EL (cell line): ENCODE data around the gene TMEM273.
"Not testable (repeated sequence)": the region's sequence is repeated elsewhere in the genome, so short reads cannot be mapped to it uniquely, and the experiment has no call there.

Source experiments
- DNase-seq: peaks from one replicate; pipeline ENCODE4 v3.0.0-alpha.2; 2016

Gene TMEM273

DNA sequence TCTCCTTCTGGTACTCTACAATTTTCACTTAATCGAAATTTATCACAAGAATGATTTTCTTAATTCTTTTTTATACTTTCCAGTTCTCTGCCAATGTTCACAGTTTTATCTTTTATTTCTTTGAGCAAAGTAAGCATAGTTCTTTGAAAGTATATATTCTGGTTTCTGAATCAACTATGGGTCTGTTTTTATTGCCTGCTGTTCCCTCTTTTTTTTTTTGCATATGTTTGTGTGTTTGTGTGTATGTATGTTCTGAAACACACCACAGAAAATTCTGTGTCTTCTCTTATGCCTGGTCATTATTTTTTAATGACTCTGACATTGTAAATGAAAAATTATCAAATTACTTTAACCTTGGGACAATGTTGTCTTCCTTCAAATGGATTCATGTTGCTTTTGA is 15.9 kb upstream of the TMEM273 start:
- no peak for DNase-seq

DNA sequence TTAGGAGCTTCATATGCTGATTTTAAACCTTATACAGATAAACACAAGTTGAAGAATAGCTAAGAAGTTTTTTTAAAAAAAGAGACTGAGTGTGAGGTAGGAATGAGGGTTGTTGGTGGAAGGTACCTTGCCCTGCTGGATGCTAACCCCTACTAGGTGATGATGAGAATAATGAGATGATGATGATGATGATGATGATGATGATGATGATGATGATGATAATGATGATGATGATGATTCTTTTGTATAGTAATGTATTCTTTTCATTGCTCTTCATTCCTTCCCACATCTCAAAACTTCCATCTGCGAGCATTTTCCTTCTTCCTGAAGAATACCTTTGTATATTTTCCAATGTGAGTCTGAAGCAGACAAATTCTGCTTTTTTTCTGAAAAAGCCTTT is 14.1 kb upstream of the TMEM273 start:
- DNase-seq: no peak

DNA sequence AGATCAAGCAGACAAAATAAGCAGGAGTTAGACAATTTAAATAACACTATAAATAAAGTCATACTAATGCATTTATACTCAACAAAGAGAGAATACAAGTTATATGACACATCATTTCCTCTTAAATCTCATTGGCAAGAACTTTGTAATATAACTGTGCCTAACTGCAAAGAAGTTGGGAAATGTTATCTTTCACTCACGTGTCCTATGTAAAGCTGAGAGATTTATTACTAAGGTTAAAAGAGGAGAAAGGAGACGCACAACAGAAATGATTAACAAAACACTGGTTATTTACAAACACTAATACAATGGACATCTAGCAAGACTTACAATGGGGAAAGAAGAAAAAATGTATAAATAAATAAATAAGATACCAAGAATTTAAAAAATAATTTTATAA is 12.7 kb upstream of the TMEM273 start:
- no peak for DNase-seq

DNA sequence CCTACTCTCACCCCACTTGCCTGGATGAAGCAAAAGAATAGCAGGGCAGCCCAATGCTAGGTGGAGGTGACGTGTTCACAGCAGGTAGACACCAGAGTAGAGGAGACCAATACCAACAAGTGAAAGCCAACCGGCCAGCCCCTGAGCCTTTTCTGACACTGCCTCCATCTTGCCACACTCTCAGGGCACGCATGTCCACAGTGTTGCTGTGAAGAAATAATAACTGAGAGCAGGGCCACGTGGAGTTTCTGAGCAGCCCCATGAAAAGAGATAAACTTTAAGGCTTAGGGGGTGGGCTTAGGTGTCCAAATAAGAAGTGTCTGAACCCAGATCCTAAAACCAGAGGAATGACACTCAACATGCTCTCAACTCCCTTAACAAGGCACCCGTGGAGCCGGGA is 9.0 kb upstream of the TMEM273 start:
- DNase-seq: no peak

DNA sequence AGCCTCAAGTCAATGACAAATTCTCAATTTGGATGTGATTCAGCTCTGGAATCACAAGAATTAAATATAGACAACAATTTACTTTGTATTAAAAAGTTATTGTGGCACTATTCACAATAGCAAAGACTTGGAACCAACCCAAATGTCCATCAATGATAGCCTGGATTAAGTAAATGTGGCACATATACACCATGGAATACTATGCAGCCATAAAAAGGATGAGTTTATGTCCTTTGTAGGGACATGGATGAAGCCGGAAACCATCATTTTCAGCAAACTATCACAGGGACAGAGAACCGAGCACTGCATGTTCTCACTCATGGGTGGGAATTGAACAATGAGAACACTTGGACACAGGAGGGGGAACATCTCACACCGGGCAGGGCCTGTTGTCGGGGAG is 7.7 kb upstream of the TMEM273 start:
- DNase-seq: not testable (repeated sequence)

DNA sequence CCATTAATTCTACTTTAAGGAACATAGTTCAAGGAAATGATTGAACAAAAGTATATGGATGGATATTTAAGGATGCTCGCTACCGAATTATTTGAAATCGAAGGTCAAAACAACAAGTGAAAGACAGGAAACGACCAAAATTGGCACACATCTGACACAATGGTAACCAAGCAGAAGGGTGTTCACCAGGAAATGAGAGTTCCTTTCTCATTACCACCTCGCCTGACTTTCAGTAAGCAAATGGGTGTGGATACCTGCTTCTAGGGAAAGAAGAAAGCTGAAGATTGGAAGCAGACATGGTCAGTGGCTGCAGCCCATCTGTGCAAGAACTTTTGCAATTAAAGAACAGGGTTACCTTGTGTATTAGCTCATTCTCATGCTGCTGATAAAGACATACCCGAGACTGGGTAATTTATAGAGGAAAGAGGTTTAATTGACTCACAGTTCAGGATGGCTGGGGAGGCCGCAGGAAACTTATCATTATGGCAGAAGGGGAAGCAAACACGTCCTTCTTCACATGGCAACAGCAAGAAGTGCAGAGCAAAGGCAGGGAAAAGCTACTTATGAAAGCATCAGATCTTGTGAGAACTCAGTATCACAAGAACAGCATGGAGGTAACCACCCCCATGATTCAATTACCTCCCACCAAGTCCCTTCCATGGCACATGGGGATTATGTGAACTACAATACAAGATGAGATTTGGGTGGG is 6.2 kb upstream of the TMEM273 start:
- no peak for DNase-seq

DNA sequence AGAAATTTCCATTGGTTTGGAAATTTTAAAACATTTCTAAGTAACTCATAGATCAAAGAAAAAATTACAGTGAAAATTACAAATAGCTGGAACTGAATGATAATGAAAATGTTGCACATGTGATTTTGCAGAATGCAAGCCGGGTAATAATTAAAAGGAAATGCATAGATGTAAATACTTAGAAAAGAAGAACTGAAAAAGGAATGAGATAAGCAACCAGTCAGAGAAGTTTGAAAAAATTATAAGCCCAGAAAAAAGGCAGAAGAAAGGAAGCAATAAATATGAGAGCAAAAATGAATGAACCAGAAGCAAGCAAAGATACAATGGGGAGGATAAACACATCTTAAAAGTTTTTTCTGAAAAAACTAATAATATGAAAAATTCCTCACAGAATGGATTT is 3.2 kb upstream of the TMEM273 start:
- DNase-seq: no peak

DNA sequence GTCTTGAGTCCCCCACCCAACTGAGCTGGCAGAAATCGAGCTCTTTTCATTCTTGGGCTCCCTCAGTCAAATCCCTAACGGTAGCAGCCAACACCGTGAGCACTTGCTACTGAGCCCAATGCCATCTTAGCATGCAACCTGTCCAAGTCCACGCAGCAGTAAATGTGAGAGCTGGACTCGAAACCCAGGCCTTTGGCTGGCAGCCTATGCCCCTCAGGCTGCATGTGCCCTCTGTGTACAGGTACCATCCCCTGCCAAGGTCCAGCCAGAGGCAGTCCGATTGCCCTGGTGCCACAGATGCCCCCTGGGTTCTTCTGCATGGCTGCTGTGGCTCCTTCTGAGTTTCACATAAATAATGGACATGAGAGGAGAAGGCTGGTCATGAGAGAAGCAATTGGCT is 1.2 kb upstream of the TMEM273 start:
- no peak for DNase-seq

DNA sequence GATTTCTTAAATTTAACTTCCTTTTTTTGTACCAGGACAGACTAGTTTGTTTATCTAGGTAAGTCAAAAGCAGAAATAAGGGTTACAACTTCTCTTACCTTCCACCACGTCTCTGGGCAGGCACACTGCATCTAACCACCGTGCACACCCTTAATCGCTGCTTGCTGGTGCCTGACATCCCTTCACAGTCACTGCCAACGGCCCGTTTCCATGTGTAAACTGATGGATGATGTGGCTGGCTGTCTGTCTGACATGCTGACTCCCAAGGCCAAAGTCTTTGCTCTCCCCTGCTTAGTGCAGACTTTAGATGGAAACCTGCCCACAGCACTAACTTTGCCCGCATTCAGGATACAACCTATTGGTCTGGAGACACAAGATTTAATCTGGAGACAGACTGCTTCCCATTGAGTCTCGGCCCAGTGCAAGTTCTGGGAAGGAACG is 1.1 kb downstream of the TMEM273 start:
- DNase-seq: no peak

DNA sequence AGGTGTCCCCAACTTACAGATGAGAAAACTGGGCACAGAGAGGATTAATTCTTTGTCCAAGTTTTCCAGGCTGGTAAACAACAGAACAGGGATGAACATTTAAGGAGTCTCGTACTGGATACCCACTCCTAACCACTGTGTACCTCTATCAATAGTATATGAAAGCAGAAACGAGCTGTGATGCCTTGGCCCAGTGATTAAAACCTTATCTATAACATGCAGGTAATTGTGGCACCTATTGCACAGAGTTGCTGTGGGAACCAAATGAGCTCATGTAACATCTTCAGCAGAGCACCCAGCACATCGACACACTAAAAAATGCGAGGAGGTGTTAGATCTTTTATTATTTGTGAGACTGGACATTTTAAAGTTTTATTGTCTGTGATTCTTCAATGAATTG is 1.6 kb downstream of the TMEM273 start:
- DNase-seq: no peak

DNA sequence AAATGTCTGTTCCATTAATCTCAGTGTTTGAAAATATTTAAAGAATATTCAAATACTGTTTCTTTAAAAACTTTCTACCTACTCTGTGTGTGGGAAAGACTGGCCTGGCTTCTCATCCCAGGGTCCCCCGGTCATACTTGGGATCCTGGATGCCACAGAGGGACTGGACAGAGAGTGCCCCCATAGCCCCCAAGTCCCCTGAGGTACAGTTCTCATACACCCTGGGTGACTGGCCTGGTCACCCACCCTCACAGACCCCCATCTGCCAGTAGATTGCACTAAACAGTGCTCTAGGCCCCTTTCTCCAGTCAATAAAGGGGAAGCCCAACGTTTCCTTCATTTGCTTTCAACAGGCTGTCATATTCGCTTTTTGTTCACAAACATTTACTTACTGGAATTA is 3.0 kb downstream of the TMEM273 start:
- DNase-seq: no peak

DNA sequence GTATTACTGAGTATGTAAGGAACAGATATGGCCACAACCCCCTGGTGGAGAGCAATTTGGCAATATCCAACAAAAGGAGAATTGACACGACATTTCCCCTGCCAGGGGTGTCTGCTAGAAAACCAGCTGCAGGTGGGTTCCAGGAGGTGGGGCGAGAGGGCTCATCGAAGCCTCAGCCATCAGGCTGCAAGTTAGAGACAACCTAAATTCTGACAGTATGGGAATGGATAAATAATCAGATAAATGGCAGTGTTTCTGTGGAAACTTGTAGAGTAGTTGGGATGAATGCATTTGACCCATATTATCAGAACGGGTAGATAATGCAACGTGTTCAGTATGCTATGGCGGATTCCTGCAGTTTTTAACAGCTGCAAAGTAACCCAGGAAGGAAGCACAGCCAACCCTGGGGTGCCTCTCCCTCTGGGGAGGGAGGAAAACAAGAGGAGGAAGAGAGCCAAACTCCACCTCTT is 3.5 kb downstream of the TMEM273 start:
- DNase-seq: no peak

DNA sequence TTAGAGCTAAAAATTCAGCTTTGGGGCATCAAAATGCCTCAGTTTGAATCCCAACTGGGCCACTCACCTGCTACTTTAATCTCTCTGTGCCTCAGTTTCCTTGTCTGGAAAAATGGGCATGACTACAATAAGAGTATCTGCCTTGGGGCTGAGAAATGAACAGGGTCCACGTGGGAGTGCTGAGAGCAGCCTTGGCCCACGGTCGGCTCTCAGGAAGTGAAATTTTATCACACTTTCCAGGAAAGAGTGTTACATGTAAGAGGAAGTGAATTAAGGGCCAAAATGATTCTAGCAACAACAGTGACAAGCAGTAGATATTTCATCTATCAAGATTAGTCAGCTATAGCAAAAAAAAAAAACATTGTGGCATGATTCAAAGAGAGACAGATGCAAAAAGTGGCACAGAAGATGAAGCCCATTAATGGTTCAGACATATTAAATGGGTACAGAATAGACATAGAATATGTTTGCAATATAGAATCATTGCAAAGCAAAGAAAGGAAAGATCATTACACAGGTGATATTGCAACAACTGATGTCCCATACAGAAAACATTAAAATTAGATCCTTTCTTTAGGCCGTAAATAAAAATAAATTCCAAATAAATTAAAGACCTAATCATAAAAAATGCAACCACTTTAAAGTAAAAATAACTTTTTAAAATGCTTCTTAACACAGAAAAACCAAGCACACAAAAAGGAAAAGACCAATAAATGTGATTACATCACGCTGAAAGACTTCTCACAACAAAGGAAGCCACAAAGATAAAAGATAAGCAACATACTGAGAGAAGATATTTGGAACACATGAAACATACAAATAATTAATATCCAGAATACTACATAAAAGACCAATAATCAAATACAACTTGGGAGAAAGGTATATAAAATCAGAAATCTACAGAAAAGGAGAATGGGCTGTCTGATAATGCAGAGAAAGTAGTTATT is 4.3 kb downstream of the TMEM273 start:
- no peak for DNase-seq

DNA sequence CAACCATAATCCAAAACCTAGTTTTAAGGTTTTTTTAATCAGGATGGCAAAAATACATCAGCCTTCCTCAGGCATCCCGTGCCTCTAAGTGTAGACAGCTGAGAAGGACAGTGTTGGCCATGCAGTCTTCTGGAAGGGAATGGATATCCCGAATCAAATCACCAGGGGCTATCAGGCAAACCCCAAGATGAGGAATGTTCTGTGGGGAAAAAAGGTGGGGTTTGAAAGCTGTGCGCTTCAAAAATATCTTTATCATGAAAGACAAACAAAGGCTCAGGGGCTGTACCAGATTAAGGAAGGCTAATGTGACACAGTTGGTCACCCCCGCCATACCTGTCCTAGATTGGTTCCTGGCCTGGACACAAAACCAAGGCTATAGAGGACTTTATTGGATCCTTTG is 5.4 kb downstream of the TMEM273 start:
- no peak for DNase-seq

DNA sequence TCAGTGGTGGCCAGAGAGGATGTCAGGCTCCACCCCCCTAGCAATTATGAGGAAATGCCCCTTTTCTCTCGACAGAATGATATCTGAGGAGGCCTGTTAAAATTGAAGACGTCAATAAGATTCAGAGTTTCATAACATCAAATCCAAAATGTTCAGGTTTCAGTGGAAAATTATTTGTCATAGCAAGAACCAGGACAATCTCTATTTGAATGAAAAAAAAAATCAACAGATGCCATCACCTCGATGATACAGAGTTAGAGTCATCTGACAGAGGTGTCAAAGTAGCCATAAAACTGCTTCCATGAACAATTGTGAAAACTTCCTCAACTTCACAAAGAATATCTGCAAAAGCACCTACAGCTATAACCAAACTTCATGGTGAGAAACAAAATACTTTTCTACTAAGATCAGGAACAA is 7.7 kb downstream of the TMEM273 start:
- no peak for DNase-seq

DNA sequence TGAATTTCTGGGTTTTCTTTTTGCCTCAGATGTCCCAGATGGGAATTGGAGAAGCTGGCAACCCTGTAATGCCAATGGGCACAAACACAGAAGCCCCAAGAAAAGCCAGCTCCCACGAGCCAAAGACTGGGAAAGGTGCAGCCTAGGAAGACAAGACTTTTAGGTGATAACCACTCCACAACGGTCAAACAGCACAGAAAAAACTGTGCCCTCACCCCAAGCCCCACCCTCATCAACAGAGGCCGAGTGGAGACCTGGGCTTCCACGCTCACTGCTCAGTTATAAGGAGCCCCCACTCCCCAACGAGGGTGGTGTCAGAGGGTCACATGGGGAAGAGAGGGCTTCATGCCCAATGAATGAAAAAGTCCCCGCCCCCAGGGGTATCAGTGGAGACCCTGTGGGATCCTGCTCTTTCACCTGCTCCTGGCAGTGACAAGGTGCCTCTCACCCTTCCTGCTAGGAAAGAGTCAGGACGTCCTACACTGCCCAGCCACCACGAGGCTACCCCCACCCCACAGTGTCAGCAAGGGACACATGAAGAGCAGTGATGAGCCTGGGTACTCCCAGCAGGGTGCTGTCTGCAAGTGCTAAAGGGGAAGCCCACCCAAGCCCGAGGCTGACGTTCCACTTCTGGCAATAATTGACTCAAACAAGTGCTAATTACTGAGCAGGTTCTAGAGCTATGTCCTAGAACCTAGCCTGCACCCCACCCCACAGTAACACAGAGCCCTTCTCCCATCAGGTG is 8.3 kb downstream of the TMEM273 start:
- DNase-seq: no peak

DNA sequence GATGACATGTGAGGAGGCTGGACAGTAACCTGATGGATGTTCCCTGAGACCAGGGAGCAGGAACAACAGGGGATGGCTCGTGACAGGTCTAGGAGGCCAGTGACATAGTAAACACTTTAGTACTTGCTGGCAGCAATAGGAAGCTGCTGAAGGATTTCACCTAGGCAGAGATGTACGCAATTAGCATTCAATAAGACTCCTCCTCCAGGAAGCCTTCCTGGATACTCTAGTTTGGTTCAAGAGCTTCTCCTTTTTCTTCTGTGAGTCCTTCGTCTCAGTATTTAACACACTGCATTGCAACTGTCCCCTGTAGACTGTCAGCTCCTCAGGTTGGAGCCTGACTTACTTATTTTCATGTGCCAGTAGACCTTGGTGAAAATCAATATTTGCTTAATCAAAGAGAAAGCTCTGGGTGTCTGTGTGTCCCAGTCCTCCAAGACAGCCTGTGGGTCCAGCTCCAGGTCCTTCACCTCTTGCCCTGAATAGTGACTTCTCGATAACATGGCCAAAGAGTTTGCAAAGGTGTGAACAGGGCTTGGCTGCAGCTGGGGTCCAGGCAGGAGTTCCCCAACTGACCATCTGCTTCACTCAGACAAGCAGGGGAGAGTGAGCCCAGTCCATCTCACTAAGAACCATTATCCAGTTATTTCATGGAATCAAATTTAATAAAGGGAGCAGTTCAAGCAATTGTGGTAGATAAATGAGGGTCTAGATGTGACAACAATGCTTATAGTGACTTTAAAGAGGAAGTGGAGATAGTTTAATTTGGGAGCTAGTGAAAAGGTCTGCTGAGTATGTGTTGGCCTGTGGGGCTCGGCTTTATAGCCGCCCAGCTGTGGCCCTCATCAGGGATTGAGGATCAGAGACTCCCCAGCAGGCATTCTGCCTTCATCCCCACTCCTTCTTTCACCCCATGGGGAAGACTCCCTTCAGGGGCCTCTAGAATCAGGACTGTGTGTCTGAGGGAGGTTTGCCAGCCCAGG is 9.4 kb downstream of the TMEM273 start:
- DNase-seq: no peak

DNA sequence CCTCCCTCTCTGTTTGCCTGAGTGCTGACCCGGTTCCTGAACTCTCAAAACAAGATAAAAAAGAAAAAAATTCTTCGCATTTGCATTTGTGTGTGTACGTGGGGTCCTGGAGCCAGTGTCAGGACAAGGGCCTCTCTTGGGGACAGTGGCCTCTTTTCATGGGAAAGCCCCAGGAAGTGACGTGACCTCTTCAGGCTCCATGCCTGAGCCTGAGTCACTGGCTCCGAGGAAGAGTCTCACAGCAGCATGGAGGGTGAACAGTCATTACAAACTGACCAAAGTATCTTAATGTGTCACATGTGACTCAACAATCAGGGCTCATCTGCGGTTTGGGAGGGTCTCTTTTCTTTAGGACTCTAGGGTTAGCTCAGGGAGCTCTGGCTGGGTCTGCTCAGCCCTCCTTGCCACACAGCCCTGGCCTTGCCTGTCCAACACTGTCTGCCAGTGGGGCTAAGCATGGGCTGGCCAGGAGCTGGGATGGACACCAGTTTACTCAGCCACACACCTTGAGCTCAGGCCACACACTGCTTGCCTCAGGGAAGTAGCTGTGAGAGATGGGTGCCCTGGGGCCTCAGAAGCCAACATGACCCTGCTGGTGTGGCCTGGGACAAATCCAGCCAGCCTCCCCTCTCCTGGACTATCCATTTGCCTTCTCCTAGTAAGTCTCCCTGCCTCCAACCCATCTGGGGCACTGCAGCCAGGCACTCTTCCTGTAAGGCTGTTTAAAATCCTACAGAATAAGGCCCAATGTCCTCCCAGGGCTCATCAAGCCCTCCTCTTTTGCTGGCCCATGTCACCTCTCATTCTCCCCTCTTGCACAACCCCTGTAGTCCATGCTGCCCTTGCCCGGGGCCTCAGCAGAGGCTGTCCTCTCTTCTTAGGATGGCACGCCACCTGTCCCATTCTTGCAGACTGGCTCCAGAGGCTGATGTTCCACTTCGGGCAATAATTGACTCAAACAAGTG is 10.5 kb downstream of the TMEM273 start:
- DNase-seq: peak; percentile 95

DNA sequence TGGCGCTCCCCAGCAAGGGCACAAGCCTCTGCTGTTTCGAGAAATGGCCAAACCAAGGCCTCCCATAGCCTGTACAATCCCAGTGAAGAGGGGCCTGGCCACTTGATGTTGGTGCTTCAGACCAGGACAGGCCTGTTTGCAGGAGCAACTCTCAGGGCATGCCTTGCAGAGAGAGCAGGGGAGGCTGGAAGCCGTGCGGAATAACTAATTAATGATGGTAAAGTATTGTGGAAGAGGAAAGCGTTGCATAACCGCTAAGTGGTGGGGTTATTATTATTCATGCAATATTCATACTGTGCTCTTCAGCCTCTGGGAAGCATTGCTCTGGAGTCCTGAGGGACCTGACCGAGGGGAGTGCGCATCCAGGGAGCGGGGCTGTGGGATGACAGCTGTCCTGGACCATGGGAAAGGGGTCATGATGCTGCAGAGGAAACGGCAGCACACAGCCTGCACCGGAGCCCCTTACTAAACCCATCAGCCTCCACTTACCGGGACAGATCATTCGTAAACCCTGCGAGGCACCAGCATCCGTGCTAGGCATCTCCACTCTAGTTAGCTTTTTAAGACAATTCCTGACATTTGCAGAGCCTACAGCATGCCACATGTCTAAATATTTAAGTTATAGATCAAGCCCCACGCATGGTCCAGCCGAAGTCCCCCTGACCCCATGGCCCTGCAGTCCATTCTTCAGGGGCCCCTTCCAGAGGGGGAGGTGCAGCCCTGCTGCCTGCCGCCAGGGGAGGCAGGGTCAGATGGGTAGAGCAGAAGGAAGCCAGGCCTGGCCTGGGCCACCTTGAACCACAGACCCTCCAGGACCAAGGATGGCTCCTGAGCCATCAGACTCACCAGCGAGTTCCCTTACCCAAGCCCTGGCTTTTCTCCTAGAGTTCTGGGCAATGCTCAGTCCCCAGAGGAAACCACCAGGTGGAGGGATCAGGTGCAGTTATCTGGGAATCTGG is 11.6 kb downstream of the TMEM273 start:
- no peak for DNase-seq
